Measurements from ENCODE around the gene MORN1.

Gene MORN1

DNA sequence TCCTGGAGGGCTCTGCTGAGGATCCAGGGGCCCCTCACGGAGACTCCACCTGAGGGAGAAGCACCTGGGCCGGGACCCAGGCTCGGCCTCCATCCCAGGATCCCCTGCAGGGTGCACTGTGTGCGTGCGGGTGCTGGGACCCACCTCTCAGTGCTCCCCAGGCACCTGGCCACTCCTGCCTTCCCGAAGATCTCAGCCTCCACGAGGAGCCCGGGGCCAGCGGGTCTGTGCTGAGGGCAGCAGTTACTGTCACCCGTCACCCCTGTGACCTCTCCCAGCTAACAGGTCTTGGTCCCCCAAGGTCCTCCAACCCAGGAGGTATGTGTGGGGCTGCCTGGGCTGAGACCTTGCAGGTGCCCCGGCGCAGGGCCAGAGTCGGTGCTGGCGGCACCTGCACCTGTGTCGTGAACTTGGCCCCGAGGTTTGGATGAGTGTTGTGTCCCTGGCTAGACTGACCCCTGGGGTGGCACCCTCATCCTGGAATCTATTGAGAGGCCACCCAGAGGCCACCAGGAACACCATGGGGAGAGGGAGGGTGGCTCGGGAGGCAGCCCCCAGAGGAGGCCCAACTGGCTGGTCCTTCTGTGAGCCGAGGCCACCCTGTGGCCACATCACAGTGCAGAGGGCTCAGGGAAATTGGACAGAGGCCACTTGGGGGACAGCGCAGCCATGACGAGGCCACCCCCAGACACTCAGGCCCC lies 17.7 kb downstream of the MORN1 start:
- no peak for ATAC-seq
- TF ChIP-seq, protein P1, sequence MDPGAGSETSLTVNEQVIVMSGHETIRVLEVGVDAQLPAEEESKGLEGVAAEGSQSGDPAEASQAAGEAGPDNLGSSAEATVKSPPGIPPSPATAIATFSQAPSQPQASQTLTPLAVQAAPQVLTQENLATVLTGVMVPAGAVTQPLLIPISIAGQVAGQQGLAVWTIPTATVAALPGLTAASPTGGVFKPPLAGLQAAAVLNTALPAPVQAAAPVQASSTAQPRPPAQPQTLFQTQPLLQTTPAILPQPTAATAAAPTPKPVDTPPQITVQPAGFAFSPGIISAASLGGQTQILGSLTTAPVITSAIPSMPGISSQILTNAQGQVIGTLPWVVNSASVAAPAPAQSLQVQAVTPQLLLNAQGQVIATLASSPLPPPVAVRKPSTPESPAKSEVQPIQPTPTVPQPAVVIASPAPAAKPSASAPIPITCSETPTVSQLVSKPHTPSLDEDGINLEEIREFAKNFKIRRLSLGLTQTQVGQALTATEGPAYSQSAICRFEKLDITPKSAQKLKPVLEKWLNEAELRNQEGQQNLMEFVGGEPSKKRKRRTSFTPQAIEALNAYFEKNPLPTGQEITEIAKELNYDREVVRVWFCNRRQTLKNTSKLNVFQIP (CRISPR knock-in tag; IDR thresholded peaks at IDR 0.05; ENCODE audit: borderline replicate concordance, low read depth): no peak
- TF ChIP-seq PPARA (CRISPR knock-in tag; IDR thresholded peaks at IDR 0.05; ENCODE audit: borderline replicate concordance) (no peak), ZFP3 (CRISPR knock-in tag; IDR thresholded peaks at IDR 0.05) (no peak), ARNTL (CRISPR knock-in tag; IDR thresholded peaks at IDR 0.05; ENCODE audit: borderline replicate concordance, low read depth) (no peak), ZC3H10 (CRISPR knock-in tag; IDR thresholded peaks at IDR 0.05) (no peak), ZNF70 (CRISPR knock-in tag; IDR thresholded peaks at IDR 0.05) (no peak), SNAI2 (CRISPR knock-in tag; IDR thresholded peaks at IDR 0.05) (no peak)
- TF ChIP-seq, protein P2, sequence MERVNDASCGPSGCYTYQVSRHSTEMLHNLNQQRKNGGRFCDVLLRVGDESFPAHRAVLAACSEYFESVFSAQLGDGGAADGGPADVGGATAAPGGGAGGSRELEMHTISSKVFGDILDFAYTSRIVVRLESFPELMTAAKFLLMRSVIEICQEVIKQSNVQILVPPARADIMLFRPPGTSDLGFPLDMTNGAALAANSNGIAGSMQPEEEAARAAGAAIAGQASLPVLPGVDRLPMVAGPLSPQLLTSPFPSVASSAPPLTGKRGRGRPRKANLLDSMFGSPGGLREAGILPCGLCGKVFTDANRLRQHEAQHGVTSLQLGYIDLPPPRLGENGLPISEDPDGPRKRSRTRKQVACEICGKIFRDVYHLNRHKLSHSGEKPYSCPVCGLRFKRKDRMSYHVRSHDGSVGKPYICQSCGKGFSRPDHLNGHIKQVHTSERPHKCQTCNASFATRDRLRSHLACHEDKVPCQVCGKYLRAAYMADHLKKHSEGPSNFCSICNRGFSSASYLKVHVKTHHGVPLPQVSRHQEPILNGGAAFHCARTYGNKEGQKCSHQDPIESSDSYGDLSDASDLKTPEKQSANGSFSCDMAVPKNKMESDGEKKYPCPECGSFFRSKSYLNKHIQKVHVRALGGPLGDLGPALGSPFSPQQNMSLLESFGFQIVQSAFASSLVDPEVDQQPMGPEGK (CRISPR knock-in tag; IDR thresholded peaks at IDR 0.05; ENCODE audit: borderline replicate concordance): no peak
- TF ChIP-seq, protein P3, sequence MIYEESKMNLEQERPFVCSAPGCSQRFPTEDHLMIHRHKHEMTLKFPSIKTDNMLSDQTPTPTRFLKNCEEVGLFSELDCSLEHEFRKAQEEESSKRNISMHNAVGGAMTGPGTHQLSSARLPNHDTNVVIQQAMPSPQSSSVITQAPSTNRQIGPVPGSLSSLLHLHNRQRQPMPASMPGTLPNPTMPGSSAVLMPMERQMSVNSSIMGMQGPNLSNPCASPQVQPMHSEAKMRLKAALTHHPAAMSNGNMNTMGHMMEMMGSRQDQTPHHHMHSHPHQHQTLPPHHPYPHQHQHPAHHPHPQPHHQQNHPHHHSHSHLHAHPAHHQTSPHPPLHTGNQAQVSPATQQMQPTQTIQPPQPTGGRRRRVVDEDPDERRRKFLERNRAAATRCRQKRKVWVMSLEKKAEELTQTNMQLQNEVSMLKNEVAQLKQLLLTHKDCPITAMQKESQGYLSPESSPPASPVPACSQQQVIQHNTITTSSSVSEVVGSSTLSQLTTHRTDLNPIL (CRISPR knock-in tag; IDR thresholded peaks at IDR 0.05; ENCODE audit: low read depth): no peak

DNA sequence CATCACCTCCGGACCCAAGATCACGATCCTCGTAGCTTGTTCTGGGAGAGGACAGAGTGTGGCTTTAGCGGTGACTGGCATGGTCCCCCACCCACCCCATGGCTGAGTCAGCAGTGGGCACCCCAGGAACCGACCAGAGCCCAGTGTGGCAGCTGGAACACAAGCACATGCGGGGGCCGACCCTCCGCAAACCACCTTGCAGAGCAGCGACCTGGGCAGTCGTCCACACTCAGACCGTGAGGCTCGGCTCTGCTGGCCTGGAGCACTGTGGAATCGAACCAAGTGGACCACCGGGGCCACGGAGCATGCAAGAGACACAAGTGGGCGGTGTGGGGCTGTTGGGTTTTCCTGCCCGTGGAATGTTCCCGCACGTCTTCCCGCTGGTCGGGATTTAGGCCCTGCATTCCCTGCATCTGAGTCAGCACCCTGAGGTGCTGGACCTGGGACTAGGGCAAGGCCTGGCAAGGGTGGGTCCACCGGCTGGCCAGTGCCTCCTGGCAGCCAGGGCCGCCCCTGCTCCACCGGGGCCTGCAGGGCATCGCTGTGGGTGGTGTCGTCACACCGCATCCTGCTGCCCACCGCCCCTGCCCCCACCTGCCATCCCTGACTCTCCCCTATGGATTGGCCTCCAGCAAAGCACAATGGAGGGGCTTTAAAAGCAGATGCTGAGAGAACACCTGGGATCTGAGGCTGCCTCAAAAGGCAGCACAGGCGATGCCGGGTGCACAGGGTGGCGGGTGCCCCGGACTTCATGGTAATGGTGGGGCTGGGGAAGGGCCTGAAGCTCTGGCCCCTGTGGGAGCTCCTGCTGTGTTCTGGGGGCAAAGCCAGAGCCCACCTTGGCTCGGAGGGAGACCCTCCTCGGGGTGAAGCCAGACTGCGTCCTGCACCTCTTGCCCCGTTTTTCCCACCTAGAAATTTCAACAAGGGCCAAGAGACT lies 18.5 kb downstream of the MORN1 start:
- no peak; the same call in 2 of the 3 replicates for ATAC-seq

More for the DNA sequence above, 18.5 kb downstream of the MORN1 start:
- TF ChIP-seq SNAI2 (CRISPR knock-in tag; IDR thresholded peaks at IDR 0.05): no peak
- TF ChIP-seq ZNF70 (CRISPR knock-in tag; IDR thresholded peaks at IDR 0.05): no peak
- TF ChIP-seq, protein P3 (CRISPR knock-in tag; IDR thresholded peaks at IDR 0.05; ENCODE audit: low read depth): no peak
- TF ChIP-seq RARB (CRISPR knock-in tag; IDR thresholded peaks at IDR 0.05): no peak
- no peak for TF ChIP-seq PPARA (CRISPR knock-in tag; IDR thresholded peaks at IDR 0.05; ENCODE audit: borderline replicate concordance)
- no peak for TF ChIP-seq BACH2 (CRISPR knock-in tag; IDR thresholded peaks at IDR 0.05; ENCODE audit: borderline replicate concordance)
- no peak for TF ChIP-seq ZC3H10 (CRISPR knock-in tag; IDR thresholded peaks at IDR 0.05)
- no peak for TF ChIP-seq TCF4 (CRISPR knock-in tag; IDR thresholded peaks at IDR 0.05; ENCODE audit: borderline replicate concordance)
- TF ChIP-seq, protein P1 (CRISPR knock-in tag; IDR thresholded peaks at IDR 0.05; ENCODE audit: borderline replicate concordance, low read depth): no peak
- TF ChIP-seq ZNF8 (CRISPR knock-in tag; IDR thresholded peaks at IDR 0.05): no peak
- no peak for TF ChIP-seq ZFP3 (CRISPR knock-in tag; IDR thresholded peaks at IDR 0.05)
- TF ChIP-seq, protein P2 (CRISPR knock-in tag; IDR thresholded peaks at IDR 0.05; ENCODE audit: borderline replicate concordance): no peak
- TF ChIP-seq CSDC2 (CRISPR knock-in tag; IDR thresholded peaks at IDR 0.05): no peak
- no peak for TF ChIP-seq ISL1 (CRISPR knock-in tag; IDR thresholded peaks at IDR 0.05)
- no peak for TF ChIP-seq OSR1 (CRISPR knock-in tag; IDR thresholded peaks at IDR 0.05)
- TF ChIP-seq ZNF565 (CRISPR knock-in tag; conservative IDR thresholded peaks at IDR 0.05; ENCODE audit: low read depth): no peak
- no peak for TF ChIP-seq TOX (CRISPR knock-in tag; IDR thresholded peaks at IDR 0.05; ENCODE audit: borderline replicate concordance)
